Activated T-cell treated with anti-CD3 and anti-CD28 coated beads, Interleukin-2, amount 50 U/mL, for 1 hour (primary cell): ENCODE results near the gene PPP2R5A.
A peak's percentile ranks its signal among the peaks of the same experiment; 100 is the strongest.
"Not testable (repeated sequence)": the region's sequence is repeated elsewhere in the genome, so short reads cannot be mapped to it uniquely, and the experiment has no call there.

Experiments
- DNase-seq: peaks from one replicate; pipeline ENCODE4 v3.0.0-alpha.2; 2020

The PPP2R5A gene

GRCh38 chr1:212269306-212269705 is 15.9 kb upstream of the PPP2R5A start:
- DNase-seq = no peak

GRCh38 chr1:212270564-212270963 is 14.6 kb upstream of the PPP2R5A start:
- DNase-seq = no peak

GRCh38 chr1:212271234-212271633 is 14.0 kb upstream of the PPP2R5A start:
- no peak for DNase-seq

- DNase-seq = no peak
Measured at GRCh38 chr1:212271823-212272485, 13.3 kb upstream of the PPP2R5A start.

- no peak for DNase-seq
Measured at GRCh38 chr1:212281590-212281989, 3.6 kb upstream of the PPP2R5A start.

- no peak for DNase-seq
Measured at GRCh38 chr1:212283741-212284140, 1.5 kb upstream of the PPP2R5A start.

- no peak for DNase-seq
Measured at GRCh38 chr1:212284332-212284743, 872 bp upstream of the PPP2R5A start.

- DNase-seq = peak; percentile 81
Measured at GRCh38 chr1:212285685-212286555, 710 bp downstream of the PPP2R5A start.

GRCh38 chr1:212286556-212287131 is 1.4 kb downstream of the PPP2R5A start:
- DNase-seq = no peak

GRCh38 chr1:212287261-212287895 is 2.2 kb downstream of the PPP2R5A start:
- DNase-seq = no peak

- DNase-seq = not testable (repeated sequence)
Measured at GRCh38 chr1:212287995-212288394, 2.8 kb downstream of the PPP2R5A start.

- no peak for DNase-seq
Measured at GRCh38 chr1:212288615-212289014, 3.4 kb downstream of the PPP2R5A start.

GRCh38 chr1:212289262-212290077 is 4.3 kb downstream of the PPP2R5A start:
- DNase-seq = no peak

GRCh38 chr1:212290608-212291007 is 5.4 kb downstream of the PPP2R5A start:
- DNase-seq = no peak

- DNase-seq = no peak
Measured at GRCh38 chr1:212291505-212292134, 6.4 kb downstream of the PPP2R5A start.

GRCh38 chr1:212292250-212293105 is 7.3 kb downstream of the PPP2R5A start:
- no peak for DNase-seq

GRCh38 chr1:212293579-212293978 is 8.4 kb downstream of the PPP2R5A start:
- DNase-seq = no peak

- no peak for DNase-seq
Measured at GRCh38 chr1:212294983-212295382, 9.8 kb downstream of the PPP2R5A start.

- no peak for DNase-seq
Measured at GRCh38 chr1:212295579-212295978, 10.4 kb downstream of the PPP2R5A start.

- DNase-seq = no peak
Measured at GRCh38 chr1:212297338-212297737, 12.1 kb downstream of the PPP2R5A start.

- DNase-seq = no peak
Measured at GRCh38 chr1:212301580-212301979, 16.4 kb downstream of the PPP2R5A start.
